K562 (cell line): Measurements from ENCODE around the gene HCST. TPM values are rescaled to one million over a fixed set of nuclear protein-coding genes. Genes with fewer than 3 reads are reported as not detected.

Experiments
- ATF7 ChIP-seq: fragments of 450-650 bp; IDR thresholded peaks from 2 replicates; pipeline ENCODE4 v1.7.1; 2014; ENCODE audit warnings: mild to moderate bottlenecking, moderate library complexity
- CXXC5 ChIP-seq: fragments of 250-450 bp; sonication (Bioruptor Pico); IDR thresholded peaks from 2 replicates; pipeline ENCODE4 v1.8.0; 2022; ENCODE audit warnings: inconsistent platforms, mild to moderate bottlenecking, moderate library complexity
- ELF1 ChIP-seq: fragments of 200-800 bp; sonication (Bioruptor generic); IDR thresholded peaks from 2 replicates; pipeline ENCODE4 v1.6.1; 2016; ENCODE audit warnings: missing genetic modification characterization, missing compliant biosample characterization
- ELK1 ChIP-seq: sonication (generic); formaldehyde crosslinking; IDR thresholded peaks from 2 replicates; pipeline ENCODE4 v1.8.1; 2022; ENCODE audit warnings: missing genetic modification reagents
- ETV5 ChIP-seq: sonication (generic); formaldehyde crosslinking; IDR thresholded peaks from 2 replicates; pipeline ENCODE4 v1.4.0; 2020; ENCODE audit warnings: low read depth, mild to moderate bottlenecking, missing genetic modification reagents
- JUND ChIP-seq, 2 experiments: IDR thresholded peaks; 2 replicates in 1 of 2; 3 replicates in 1 of 2; pipeline ENCODE4 v1.6.1; 2011; ENCODE audit warnings: borderline replicate concordance in 2 of 2, low read depth in 2 of 2, low read length in 2 of 2, improper control_type of control experiment in 1 of 2, missing biosample characterization in 1 of 2, missing genetic modification characterization in 1 of 2, missing genetic modification reagents in 1 of 2
- KDM1A ChIP-seq, 2 experiments: fragments of 450-650 bp; IDR thresholded peaks; 2 replicates each; pipeline ENCODE4 v1.6.1; 2016; ENCODE audit warnings: mild to moderate bottlenecking in 2 of 2
- MAZ ChIP-seq, 2 experiments: fragments of 450-650 bp in 1 of 2; sonication (generic) in 1 of 2; formaldehyde crosslinking; IDR thresholded peaks in 1 of 2; conservative IDR thresholded peaks in 1 of 2; 2 replicates each; pipeline versions ENCODE4 v1.4.0 to v1.5.0; 2020; ENCODE audit warnings: mild to moderate bottlenecking in 1 of 2, missing genetic modification reagents in 1 of 2
- MYBL2 ChIP-seq, 2 experiments: fragments of 450-650 bp in 1 of 2; sonication (generic) in 1 of 2; formaldehyde crosslinking in 1 of 2; IDR thresholded peaks; 2 replicates each; pipeline versions ENCODE4 v1.6.1 to v1.8.1; 2017 to 2022; ENCODE audit warnings: borderline replicate concordance in 1 of 2, inconsistent platforms in 1 of 2, low read depth in 1 of 2, mild to moderate bottlenecking in 1 of 2, missing genetic modification reagents in 1 of 2, moderate library complexity in 1 of 2
- RBFOX2 ChIP-seq: fragments of 200-400 bp; formaldehyde crosslinking; IDR thresholded peaks from 2 replicates; pipeline ENCODE4 v1.6.1; 2017; ENCODE audit warnings: low read depth, mild to moderate bottlenecking, low read length, moderate library complexity
- RFX1 ChIP-seq: fragments of 450-650 bp; IDR thresholded peaks from 2 replicates; pipeline ENCODE4 v1.6.1; 2016; ENCODE audit warnings: mild to moderate bottlenecking, moderate library complexity
- SPI1 ChIP-seq: IDR thresholded peaks from 2 replicates; pipeline ENCODE4 v1.6.1; 2011; ENCODE audit warnings: low read depth, low read length, control low read depth, borderline replicate concordance
- ZBTB7A ChIP-seq: IDR thresholded peaks from 2 replicates; pipeline ENCODE4 v1.6.1; 2011; ENCODE audit warnings: low read depth, mild to moderate bottlenecking, low read length, moderate library complexity, borderline replicate concordance; ENCODE audit not compliant: control insufficient read depth
- ZNF121 ChIP-seq: sonication (generic); formaldehyde crosslinking; conservative IDR thresholded peaks from 2 replicates; pipeline ENCODE4 v1.8.0; 2022; ENCODE audit warnings: missing genetic modification reagents
- ZNF174 ChIP-seq: fragments of 250-450 bp; sonication (Bioruptor Pico); IDR thresholded peaks from 2 replicates; pipeline ENCODE4 v1.4.0; 2020; ENCODE audit warnings: mild to moderate bottlenecking
- ZNF217 ChIP-seq: sonication (generic); formaldehyde crosslinking; IDR thresholded peaks from 2 replicates; pipeline ENCODE4 v1.8.0; 2022; ENCODE audit warnings: mild to moderate bottlenecking, missing genetic modification reagents
- ZNF766 ChIP-seq: fragments of 200-800 bp; sonication (Bioruptor generic); conservative IDR thresholded peaks from 2 replicates; pipeline ENCODE4 v1.6.1; 2016; ENCODE audit warnings: missing genetic modification characterization, missing compliant biosample characterization
- polyA plus RNA-seq, 8 experiments: library from polyadenylated mRNA; depleted of rRNA in 4 of 8; stranded (reverse) in 5 of 8; unstranded in 3 of 8; fragments of >200 nt; fragmentation: Nextera tagmentation in 2 of 8; fragmentation: Illumina TruSeq in 1 of 8; extraction: Ambion mirVana in 2 of 8; extraction: Trizol in 1 of 8; gene quantifications; 2 replicates each; pipeline versions ENCODE4 v1.2.1 to v1.2.3, GENCODE V29; 2011 to 2014; ENCODE audit warnings: inconsistent platforms in 1 of 8, missing spikeins in 1 of 8
- total RNA-seq, 7 experiments: library from RNA; depleted of rRNA in 6 of 7; stranded (reverse); fragments of >200 nt in 6 of 7; fragmentation: Illumina TruSeq in 2 of 7; extraction: Trizol in 2 of 7; gene quantifications; 2 replicates each; pipeline versions ENCODE4 v1.2.1 to v1.2.3, GENCODE V29; 2011 to 2021; ENCODE audit warnings: low replicate concordance in 1 of 7
- TF ChIP-seq, protein P1 (sequence below): fragments of 250-450 bp; sonication (Bioruptor Pico); IDR thresholded peaks from 2 replicates; pipeline ENCODE4 v1.5.0; 2021; ENCODE audit warnings: mild to moderate bottlenecking, moderate library complexity
- TF ChIP-seq, protein P2 (sequence below): sonication (generic); IDR thresholded peaks from 2 replicates; pipeline ENCODE4 v1.6.1; 2016
- TF ChIP-seq, protein P3 (sequence below), 2 experiments: fragments of 450-650 bp; conservative IDR thresholded peaks; 2 replicates each; pipeline ENCODE4 v1.6.1; 2017; ENCODE audit warnings: mild to moderate bottlenecking in 2 of 2, moderate library complexity in 2 of 2

HCST gene
- total and polyA plus RNA-seq, 9 of the 15 experiments (the other 6 are each of a cell fraction or from before 2014, with no cell fraction given) = 0.29 to 1.9 (median 0.95) TPM; not detected in 2

DNA sequence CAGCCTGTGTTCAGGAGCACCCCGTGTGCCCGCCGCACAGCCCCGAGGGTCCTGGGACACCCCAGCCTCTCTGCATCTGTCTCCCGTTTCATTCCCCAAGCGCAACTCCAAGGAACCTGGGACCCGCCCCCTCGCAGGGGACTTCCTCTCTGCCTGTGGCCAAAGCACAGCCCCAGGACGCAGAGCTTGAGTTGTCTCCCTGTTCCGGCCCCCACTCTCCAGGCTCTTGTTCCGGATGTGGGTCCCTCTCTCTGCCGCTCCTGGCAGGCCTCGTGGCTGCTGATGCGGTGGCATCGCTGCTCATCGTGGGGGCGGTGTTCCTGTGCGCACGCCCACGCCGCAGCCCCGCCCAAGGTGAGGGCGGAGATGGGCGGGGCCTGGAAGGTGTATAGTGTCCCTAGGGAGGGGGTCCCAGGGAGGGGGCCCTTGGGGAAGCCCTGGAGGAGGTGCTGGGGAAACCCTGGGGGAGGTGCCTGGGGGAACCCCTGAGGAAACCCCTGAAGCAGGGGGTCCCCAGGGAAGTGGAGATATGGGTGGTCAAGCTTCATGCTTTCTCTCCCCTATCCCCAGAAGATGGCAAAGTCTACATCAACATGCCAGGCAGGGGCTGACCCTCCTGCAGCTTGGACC lies 1.3 kb downstream of the HCST start (continued):
- no peak for TF ChIP-seq ELK1 (CRISPR knock-in tag)
- peak; percentile 87 to 89; a peak in 3 of 4 replicates for TF ChIP-seq MAZ (CRISPR knock-in tag; conservative IDR thresholded peaks at IDR 0.05 in 1 of 2, IDR thresholded peaks at IDR 0.05 in 1 of 2)
- peak; percentile 66 for TF ChIP-seq CXXC5
- peak; percentile 85 for TF ChIP-seq ETV5 (CRISPR knock-in tag)
- TF ChIP-seq, protein P1, sequence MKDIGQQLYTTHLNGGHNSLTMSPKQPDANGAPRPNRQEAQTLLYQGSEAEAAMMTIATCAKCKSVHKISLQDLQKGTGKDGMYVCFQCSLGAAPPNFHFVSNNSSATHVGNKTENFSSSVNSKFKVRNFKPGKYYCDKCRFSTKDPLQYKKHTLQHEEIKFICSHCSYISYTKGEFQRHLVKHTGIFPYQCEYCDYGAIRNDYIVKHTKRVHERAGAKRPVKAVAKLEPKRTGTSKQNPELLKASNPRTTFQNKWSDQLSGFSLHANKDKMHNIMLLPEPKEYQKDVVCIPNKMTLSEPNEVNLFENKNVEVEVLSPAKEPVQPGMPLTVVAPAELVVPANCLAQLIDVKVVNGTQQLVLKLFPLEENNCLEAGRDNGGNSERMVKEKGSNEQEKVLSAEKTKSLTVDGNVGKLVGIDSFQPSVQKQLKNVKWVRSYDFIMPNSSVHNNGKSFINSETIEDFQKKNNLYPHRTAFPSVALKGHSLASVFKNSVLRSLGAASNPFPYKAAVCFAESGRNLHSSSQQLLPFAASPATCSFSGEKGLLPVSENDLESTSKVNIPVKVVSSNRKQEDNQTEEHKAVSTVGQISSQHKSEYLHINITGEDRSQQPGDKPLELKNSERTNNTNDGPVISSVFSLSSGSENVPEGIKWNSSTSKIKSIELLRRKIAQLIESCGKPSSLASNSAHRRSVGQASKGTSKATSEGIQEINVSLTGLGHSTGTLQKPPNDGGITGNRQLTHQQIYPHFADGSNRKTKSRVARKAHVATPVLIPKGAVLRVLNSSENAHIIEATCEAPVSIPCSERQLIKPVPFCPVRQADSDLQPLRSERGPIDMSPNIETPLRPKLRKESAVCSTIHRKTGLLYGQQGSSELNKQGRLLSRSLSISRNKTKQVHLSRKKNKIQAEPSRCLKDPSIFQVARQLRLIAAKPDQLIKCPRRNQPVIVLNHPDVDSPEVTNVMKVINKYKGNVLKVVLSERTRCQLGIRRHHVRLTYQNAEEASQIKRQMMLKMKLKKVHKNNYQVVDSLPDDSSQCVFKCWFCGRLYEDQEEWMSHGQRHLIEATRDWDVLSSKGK (CRISPR knock-in tag) = no peak
- TF ChIP-seq RBFOX2 = peak; percentile 76
- TF ChIP-seq, protein P2, sequence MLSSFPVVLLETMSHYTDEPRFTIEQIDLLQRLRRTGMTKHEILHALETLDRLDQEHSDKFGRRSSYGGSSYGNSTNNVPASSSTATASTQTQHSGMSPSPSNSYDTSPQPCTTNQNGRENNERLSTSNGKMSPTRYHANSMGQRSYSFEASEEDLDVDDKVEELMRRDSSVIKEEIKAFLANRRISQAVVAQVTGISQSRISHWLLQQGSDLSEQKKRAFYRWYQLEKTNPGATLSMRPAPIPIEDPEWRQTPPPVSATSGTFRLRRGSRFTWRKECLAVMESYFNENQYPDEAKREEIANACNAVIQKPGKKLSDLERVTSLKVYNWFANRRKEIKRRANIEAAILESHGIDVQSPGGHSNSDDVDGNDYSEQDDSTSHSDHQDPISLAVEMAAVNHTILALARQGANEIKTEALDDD = no peak
- peak; percentile 42; the same call in 1 of the 2 replicates for TF ChIP-seq JUND (IDR thresholded peaks at IDR 0.05; ENCODE audit: borderline replicate concordance, low read depth, low read length)
- no peak for TF ChIP-seq JUND (tag; IDR thresholded peaks at IDR 0.05; ENCODE audit: borderline replicate concordance, low read depth, low read length)
- TF ChIP-seq MYBL2 (IDR thresholded peaks at IDR 0.05; ENCODE audit: low read depth) = no peak
- no peak for TF ChIP-seq MYBL2 (CRISPR knock-in tag; IDR thresholded peaks at IDR 0.05; ENCODE audit: borderline replicate concordance)
- TF ChIP-seq ZNF217 = no peak
- TF ChIP-seq ELF1 (tag) = no peak
- no peak for TF ChIP-seq ZNF174
- no peak for TF ChIP-seq KDM1A (IDR thresholded peaks at IDR 0.05)
- no peak for TF ChIP-seq RFX1
- TF ChIP-seq, protein P3, sequence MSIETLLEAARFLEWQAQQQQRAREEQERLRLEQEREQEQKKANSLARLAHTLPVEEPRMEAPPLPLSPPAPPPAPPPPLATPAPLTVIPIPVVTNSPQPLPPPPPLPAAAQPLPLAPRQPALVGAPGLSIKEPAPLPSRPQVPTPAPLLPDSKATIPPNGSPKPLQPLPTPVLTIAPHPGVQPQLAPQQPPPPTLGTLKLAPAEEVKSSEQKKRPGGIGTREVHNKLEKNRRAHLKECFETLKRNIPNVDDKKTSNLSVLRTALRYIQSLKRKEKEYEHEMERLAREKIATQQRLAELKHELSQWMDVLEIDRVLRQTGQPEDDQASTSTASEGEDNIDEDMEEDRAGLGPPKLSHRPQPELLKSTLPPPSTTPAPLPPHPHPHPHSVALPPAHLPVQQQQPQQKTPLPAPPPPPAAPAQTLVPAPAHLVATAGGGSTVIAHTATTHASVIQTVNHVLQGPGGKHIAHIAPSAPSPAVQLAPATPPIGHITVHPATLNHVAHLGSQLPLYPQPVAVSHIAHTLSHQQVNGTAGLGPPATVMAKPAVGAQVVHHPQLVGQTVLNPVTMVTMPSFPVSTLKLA (conservative IDR thresholded peaks at IDR 0.05) = peak; percentile 74 to 87
- TF ChIP-seq ZNF121 (CRISPR knock-in tag) = no peak
- peak; percentile 62; the same call in 1 of the 2 replicates for TF ChIP-seq ATF7
- peak; percentile 77 for TF ChIP-seq ZBTB7A
- TF ChIP-seq SPI1 = peak; percentile 92
- TF ChIP-seq ZNF766 (CRISPR knock-in tag) = no peak
